NCI-H226 (cell line): ENCODE results near the gene SCMH1.

ENCODE experiments used
- DNase-seq: peaks from one replicate; pipeline ENCODE4 v3.0.0-alpha.2; 2015

The SCMH1 gene

GRCh38 chr1:41021526-41022308 is 220.4 kb downstream of the SCMH1 start, which contains the start of gene SLFNL1:
TSS of gene SLFNL1 (minus strand) at chr1:41021725. CDS start at chr1:41020660, 1,065 bp downstream.
- DNase-seq = no peak

GRCh38 chr1:41020654-41021053 is 221.5 kb downstream of the SCMH1 start:
- DNase-seq = no peak

GRCh38 chr1:41020109-41020576 is 222.0 kb downstream of the SCMH1 start:
- no peak for DNase-seq

GRCh38 chr1:41019353-41019745 is 222.8 kb downstream of the SCMH1 start:
- DNase-seq = no peak

GRCh38 chr1:41018018-41018410 is 224.1 kb downstream of the SCMH1 start:
- no peak for DNase-seq

- no peak for DNase-seq
These were observed 224.7 kb downstream of the SCMH1 start for GRCh38 chr1:41017141-41018017.

- DNase-seq = no peak
These were observed 226.1 kb downstream of the SCMH1 start for GRCh38 chr1:41015897-41016470.

- no peak for DNase-seq
These were observed 226.7 kb downstream of the SCMH1 start for GRCh38 chr1:41015281-41015896.

GRCh38 chr1:41014871-41015270 is 227.2 kb downstream of the SCMH1 start:
- DNase-seq = no peak

GRCh38 chr1:41013796-41014195 is 228.3 kb downstream of the SCMH1 start:
- DNase-seq = no peak

GRCh38 chr1:41013024-41013423 is 229.1 kb downstream of the SCMH1 start:
- no peak for DNase-seq

GRCh38 chr1:41010345-41010744 is 231.8 kb downstream of the SCMH1 start:
- DNase-seq = no peak

GRCh38 chr1:41009466-41009865 is 232.6 kb downstream of the SCMH1 start:
- no peak for DNase-seq

- DNase-seq = no peak
These were observed 234.9 kb downstream of the SCMH1 start for GRCh38 chr1:41006942-41007865.

- DNase-seq = no peak
These were observed 236.2 kb downstream of the SCMH1 start for GRCh38 chr1:41005876-41006275.

GRCh38 chr1:41003640-41004220 is 238.4 kb downstream of the SCMH1 start:
- peak; percentile 96 for DNase-seq

- DNase-seq = no peak
These were observed 238.9 kb downstream of the SCMH1 start for GRCh38 chr1:41003127-41003639.

- no peak for DNase-seq
These were observed 243.4 kb downstream of the SCMH1 start for GRCh38 chr1:40998668-40999067.

GRCh38 chr1:40997096-40997495 is 245.0 kb downstream of the SCMH1 start:
- no peak for DNase-seq

GRCh38 chr1:40989066-40989465 is 253.0 kb downstream of the SCMH1 start:
- no peak for DNase-seq

GRCh38 chr1:40988280-40988679 is 253.8 kb downstream of the SCMH1 start:
- DNase-seq = no peak
